ENCODE results near the gene MRPL28.
"Not testable (repeated sequence)": the region's sequence is repeated elsewhere in the genome, so short reads cannot be mapped to it uniquely, and the experiment has no call there.

MRPL28 gene

GRCh38 chr16:363110-363765, 7.1 kb downstream of the MRPL28 start:
- ChIA-PET CTCF (interaction anchor here (1.0 to 2.2 kb wide), 4 partner anchors 11 to 256 kb away, joined by 4 to 15 read pairs (median 4); partner anchors contain the start of gene LUC7L), POLR2A (ENCODE audit: low non-redundant PET) (no interaction called here)
- DNase-seq (ENCODE audit: low spot score): no peak
- H3K27ac ChIP-seq: no peak overlapping the region
- no peak for TF ChIP-seq CTCF (conservative IDR thresholded peaks at IDR 0.05; ENCODE audit: low read depth)

- H3K27ac ChIP-seq: peak overlapping the region; percentile 15; the same call in 1 of the 2 replicates
- POLR2A ChIA-PET (ENCODE audit: low non-redundant PET); DNase-seq (ENCODE audit: low spot score): not testable (repeated sequence)
- CTCF ChIA-PET: interaction anchor here (0.6 to 2.2 kb wide), 30 partner anchors 9 to 299 kb away, joined by 3 to 15 read pairs (median 4); partner anchors contain the start of gene LUC7L
Measured at GRCh38 chr16:362702-362999, 7.7 kb downstream of the MRPL28 start.

GRCh38 chr16:361872-362701, 8.3 kb downstream of the MRPL28 start:
- POLR2A ChIA-PET (ENCODE audit: low non-redundant PET): no interaction called here
- peak; percentile 91 for TF ChIP-seq CTCF (conservative IDR thresholded peaks at IDR 0.05; ENCODE audit: low read depth)
- DNase-seq (ENCODE audit: low spot score): peak; percentile 80
- H3K27ac ChIP-seq: peak overlapping the region; percentile 15
- CTCF ChIA-PET: interaction anchor here (0.5 to 2.2 kb wide), 39 partner anchors 9 to 299 kb away, joined by 3 to 15 read pairs (median 4); partner anchors contain the start of genes AXIN1 and LUC7L

GRCh38 chr16:361341-361871, 8.9 kb downstream of the MRPL28 start:
- TF ChIP-seq CTCF (conservative IDR thresholded peaks at IDR 0.05; ENCODE audit: low read depth): no peak
- ChIA-PET CTCF (interaction anchor here (0.5 to 2.2 kb wide), 19 partner anchors 8 to 264 kb away, joined by 3 to 15 read pairs (median 4); partner anchors contain the start of genes AXIN1 and LUC7L), POLR2A (ENCODE audit: low non-redundant PET) (no interaction called here)
- DNase-seq (ENCODE audit: low spot score): no peak
- H3K27ac ChIP-seq: peak overlapping the region; percentile 15; the same call in 1 of the 2 replicates

- TF ChIP-seq CTCF (conservative IDR thresholded peaks at IDR 0.05; ENCODE audit: low read depth): no peak
- ChIA-PET CTCF (interaction anchor here (0.6 to 1.8 kb wide), 5 partner anchors 15 to 264 kb away, joined by 4 to 15 read pairs (median 5); partner anchors contain the start of gene LUC7L), POLR2A (ENCODE audit: low non-redundant PET) (no interaction called here)
- no peak for DNase-seq (ENCODE audit: low spot score)
- no peak overlapping the region for H3K27ac ChIP-seq
Measured at GRCh38 chr16:360698-361336, 9.5 kb downstream of the MRPL28 start.

- POLR2A ChIA-PET (ENCODE audit: low non-redundant PET): no interaction called here
- no peak overlapping the region for H3K27ac ChIP-seq
- CTCF ChIA-PET: no interaction called here
- no peak for TF ChIP-seq CTCF (conservative IDR thresholded peaks at IDR 0.05; ENCODE audit: low read depth)
- DNase-seq (ENCODE audit: low spot score): no peak
Measured at GRCh38 chr16:359871-360697, 10.3 kb downstream of the MRPL28 start.
